ENCODE results near the gene GGT5.
"Not testable (repeated sequence)": the region's sequence is repeated elsewhere in the genome, so short reads cannot be mapped to it uniquely, and the experiment has no call there.

Gene GGT5

DNA sequence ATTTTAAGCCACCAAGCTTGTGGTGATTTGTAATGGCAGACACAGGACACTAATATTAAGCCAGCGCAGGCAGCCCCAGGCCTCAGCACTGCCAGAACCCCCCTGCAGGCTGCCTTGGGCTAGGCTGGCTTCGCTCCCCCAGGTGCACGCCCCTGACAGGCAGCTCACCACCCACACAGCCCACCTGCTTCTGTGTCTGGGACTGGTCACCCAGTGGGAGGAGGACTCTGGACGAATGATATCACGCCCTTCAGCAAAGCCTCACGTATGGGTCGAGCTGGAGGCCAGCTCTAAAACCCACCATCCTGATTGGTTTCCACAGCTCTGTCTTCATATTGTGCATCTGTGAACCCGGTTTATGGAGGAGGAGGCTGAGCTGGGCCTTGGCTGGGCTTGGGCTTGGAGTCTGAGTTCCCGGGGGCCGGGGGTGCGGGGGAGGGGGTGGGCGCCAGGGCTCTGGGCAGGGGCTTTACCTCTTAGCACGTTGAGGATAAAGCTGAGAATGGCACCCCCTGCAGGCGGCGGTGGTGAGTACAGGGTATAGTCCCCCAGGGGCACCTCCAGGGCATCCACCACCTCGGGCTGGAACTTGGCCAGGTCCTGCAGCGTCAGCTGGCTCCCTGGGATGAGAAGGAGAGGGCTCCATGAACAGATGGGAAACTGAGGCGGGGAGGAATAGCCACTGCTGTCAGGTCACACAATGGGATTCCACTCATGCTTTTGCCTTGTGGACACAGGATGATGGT, 13.8 kb downstream of the GGT5 start:
- no peak for DNase-seq

DNA sequence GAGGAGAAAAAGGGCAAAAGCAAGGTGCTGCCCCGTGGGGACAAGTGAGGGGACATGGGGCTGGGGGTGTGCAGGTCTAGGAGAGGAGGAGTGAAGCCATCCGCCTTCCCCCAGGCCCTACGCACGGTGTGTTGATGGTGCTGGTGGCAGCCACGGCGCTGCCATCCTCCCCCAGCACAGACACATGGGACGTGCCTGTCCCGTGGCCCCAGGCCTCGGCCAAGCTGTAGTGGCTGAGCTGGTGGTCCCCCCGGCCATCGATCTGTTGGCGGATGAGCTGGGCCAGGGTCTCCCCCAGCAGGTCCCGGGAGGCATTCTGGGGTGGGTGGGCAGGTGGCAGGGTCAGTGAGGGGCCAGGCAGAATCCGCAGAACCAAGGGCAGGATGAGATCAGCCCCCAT, 18.9 kb downstream of the GGT5 start:
- no peak for DNase-seq

GRCh38 chr22:24225044-24225601, 19.8 kb downstream of the GGT5 start:
- no peak for DNase-seq

- DNase-seq: no peak
Observed at GRCh38 chr22:24224468-24224867, 20.4 kb downstream of the GGT5 start.

GRCh38 chr22:24219750-24220149, 25.1 kb downstream of the GGT5 start:
- no peak for DNase-seq

DNA sequence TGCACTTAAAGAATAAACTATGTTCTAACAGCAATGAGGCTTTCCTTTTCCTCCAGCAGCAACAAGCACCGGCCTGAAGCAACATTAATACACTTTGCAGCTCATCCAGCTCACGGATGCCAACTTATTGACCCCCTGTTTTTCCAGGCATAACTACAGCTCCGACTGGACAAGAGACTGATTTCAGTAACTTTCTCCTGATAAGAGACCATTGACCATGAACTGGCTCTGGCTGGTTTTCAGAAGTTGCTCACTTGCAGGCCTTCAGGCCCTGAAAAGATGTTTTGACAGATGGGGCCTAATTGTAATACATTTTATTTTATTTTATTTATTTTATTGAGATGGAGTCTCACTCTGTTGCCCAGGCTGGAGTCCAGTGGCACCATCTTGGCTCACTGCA, 27.5 kb downstream of the GGT5 start:
- no peak for DNase-seq

- no peak for DNase-seq
Observed at GRCh38 chr22:24216541-24217209, 28.2 kb downstream of the GGT5 start.

GRCh38 chr22:24214467-24215285, 30.2 kb downstream of the GGT5 start:
- no peak for DNase-seq

DNA sequence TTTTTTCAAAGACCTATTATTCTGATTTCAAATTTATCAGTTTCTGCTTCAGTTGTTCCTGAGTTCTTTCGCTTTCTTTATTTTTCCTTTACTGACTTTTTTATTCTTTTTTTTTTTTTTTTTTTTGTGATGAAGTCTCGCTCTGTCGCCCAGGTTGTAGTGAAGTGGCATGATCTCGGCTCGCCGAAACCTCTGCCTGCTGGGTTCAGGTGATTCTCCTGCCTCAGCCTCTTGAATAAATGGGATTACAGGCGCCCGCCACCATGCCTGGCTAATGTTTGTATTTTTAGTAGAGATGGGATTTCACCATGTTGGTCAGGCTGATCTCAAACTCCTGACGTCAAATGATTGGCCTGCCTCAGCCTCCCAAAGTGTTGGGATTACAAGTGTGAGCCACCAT, 31.8 kb downstream of the GGT5 start:
- not testable (repeated sequence) for DNase-seq

DNA sequence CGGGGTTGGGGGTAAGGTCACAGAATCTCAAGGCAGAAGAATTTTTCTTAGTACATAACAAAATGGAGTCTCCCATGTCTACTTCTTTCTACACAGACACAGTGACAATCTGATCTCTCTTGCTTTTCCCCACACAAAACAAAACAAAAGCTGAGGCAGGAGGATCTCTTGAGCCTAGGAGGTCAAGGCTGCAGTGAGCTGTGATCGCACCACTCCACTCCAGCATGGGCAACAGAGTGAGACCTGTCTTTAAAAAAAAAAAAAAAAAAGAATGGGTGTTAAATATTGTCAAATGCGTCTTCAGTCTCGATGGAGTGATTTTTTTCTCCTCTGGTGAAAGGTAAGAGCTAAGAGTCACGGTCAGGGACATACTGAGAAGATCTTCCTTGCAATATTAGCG, 33.2 kb downstream of the GGT5 start:
- DNase-seq: not testable (repeated sequence)

DNA sequence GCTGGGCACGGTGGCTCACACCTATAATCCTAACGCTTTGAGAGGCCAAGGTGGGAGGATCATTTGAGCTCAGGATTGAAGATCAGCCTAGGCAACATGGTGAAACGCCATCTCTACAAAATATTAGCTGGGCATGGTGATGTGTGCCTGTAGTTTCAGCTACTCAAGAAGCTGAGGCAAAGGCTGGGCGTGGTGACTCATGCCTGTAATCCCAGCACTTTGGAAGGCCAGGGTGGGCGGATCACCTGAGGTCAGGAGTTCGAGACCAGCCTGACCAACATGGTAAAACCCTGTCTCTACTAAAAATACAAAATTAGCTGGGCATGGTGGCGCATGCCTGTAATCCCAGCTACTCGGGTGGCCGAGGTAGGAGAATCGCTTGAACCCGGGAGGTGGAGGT, 34.5 kb downstream of the GGT5 start:
- not testable (repeated sequence) for DNase-seq

DNA sequence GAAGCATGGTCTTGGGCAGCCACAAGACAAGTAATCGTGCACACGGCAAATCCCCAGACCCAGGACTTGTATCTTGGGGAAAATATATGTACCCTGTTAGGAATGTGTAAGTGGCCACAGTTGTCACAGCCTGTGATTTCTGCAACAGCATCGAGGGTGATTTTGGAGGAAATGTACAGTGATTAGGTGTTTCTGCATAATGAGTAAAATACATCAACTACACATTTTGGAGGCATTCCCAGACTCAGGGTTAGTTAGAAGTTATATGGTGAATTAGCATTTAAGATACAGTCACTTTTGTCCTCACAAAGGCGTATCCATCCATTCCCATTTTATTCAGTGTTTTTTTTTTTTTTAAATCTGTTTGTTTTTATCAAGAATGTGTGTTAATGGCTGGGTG, 35.2 kb downstream of the GGT5 start:
- DNase-seq: no peak

DNA sequence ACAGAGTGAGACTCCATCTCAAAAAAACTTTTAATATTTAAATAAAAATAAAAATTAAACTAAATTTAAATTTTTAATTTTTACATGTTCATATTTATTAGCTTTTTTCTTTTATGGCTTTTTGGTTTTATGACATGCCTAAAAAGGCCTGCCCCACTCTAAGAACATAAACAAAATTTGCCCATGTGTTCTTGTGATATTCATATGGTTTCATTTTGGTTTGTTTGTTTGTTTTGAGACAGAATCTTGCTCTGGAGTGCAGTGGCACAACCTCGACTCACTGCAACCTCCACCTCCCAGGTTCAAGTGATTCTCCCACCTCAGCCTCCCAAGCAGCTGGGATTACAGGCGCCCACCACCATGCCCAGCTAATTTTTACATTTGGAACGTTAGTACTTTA, 35.9 kb downstream of the GGT5 start:
- DNase-seq: no peak

GRCh38 chr22:24208012-24208749, 36.7 kb downstream of the GGT5 start:
- DNase-seq: no peak

DNA sequence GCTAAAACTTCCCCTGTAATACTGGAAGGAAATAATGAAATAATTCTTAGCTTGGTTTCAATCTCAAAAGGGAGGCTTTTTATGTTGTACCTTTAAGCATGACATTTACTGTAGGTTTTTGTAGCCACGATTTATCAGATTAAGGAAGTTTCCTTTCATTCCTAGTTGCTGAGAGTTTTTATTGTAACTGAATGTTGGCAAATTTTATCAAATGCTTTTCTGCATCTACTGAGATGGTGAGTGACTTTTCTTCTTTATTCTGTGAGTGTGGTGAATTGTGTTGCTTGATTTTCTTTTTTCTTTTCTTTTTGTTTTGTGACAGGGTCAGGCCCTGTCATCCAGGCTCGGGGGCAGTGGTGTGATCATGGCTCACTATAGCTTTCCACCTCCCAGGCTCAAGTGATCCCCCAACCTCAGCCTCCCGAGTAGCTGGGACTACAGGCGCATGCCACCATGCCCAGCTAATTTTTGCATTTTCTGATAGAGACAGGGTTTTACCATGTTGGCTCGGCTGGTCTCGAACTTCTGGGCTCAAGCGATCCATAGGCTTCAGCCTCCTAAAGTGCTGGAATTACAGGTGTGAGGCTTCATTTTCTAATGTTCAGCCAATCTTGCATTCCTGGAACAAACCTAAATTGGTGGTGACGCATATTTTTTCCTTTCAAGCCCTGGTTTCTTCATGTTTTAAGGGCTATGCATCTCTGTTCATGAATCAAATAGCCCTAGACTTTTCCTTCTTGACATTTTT, 37.4 kb downstream of the GGT5 start:
- DNase-seq: no peak

DNA sequence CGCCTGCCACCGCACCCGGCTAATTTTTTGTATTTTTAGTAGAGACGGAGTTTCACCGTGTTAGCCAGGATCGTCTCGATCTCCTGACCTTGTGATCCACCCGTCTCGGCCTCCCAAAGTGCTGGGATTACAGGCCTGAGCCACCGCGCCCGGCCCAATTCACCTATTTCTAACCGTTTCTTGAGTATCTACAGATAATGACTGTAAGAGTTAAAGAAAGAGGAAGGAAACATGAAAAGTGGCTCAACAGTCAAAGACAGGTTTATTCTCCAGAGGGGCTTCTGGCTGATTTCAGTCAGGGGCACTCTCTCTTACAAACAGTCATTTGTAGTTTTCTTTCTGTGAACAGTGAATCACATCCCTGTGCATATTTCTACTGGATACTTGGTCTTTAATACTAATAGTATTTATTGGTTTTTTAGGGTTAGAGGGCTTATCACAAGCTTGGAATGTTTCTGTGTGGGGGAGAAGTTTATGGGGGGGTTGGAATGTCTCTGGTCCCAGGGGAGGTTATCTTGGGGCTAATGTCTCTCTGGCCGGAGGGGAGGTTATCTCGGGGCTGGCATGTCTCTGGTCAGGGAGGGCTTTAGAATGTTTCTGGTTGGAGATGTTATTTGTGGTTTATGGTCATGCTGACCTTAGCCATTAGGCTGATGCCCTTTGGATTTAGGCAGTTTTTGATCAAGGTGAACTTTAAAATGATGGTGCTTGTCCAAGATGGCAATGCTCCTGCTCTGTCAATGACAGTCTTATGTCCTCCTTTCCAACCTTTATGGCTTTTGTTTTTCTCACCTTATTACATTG, 38.2 kb downstream of the GGT5 start:
- not testable (repeated sequence) for DNase-seq

DNA sequence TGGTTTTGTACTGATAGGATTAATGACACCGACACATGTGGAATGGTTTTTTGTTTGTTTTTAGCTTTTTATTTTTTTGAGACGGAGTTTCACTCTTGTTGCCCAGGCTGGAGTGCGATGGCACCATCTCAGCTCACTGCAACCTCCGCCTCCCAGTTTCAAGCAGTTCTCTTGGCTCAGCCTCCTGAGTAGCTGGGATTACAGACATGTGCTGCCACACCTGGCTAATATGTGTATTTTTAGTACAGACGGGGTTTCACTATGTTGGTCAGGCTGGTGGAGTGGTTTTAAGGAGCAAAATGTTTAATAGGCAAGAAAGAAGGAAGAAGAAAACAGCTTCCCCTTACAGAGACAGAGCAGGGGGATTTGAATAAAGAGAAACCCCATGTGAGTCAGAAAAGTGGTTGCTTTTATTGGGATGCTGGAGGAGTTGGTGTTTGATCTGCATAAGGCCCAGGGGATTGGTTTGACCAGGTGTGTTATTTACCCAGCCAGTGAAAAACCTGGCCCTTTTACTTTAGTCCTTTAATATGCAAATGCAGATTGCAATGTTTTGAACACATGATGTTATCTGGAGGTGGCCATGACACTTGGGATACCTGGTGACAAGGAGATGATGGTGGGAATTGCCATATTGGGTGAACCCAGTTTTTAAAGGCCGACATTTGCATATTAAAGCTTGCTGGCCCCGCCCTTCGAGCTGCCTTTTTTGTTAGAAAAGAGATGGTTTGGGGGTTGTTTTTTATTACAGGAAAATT, 39.3 kb downstream of the GGT5 start:
- no peak for DNase-seq

GRCh38 chr22:24203856-24204255, 41.0 kb downstream of the GGT5 start:
- DNase-seq: not testable (repeated sequence)

DNA sequence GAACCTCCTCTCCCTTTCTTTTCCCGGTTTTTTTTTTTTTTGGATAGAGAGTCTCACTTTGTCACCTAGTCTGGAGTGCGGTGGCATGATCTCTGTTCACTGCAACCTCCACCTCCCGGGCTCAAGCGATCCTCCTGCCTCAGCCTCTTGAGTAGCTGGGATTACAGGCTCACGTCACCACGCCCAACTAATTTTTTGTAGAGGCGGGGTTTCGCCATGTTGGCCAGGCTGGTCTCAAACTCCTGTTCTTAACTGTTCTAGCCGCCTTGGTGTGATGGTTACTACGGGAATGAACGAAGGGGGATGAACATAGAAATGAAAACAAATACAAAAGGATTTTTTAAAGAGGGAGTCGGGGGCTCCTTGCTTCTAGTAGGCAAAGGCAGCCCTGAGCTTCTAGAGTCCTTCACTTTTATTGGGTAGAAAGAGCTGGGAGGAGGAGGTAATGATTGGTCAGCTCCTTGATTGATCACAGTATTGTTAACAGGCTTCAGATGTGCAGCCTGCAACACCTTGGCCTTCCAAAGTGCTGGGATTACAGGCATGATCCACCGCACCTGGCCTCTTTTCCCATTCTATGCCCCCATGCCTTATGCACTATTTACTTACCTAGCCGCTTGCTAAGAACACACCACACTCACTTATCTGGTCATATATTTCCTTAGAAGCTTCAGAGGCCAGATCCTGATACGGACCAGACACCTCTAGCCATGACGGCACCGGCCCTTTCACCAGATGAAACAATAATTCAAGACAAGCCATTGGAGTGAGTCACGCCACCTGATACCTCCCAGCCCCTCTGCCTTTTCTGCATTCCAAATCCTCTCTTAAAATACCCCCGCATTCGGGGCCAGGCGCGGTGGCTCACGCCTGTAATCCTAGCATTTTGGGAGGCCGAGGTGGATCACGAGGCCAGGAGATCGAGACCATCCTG, 42.9 kb downstream of the GGT5 start:
- no peak for DNase-seq
